ENCODE measurements around the gene IQCB1. TPM values are rescaled to one million over a fixed set of nuclear protein-coding genes. Genes with fewer than 3 reads are reported as not detected.

IQCB1 gene
- total and polyA plus RNA-seq, 4 donors: 2.8 to 14.0 (median 9.4) TPM

DNA sequence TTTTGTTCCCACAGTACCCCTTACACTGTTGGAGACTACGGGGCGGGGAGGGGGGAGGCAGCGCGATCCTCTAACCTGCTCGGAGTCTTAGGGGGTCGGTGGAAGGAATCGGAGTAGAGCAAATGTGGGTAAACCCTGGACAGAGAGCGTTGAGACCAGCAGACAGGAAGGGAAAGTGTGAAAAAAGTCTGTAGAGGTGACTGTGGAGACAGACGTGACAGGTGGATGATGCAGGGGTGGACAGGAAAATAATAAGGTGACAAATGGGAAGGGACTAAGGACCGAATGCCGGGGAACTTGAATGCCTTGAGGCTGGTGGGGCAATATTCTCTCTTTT lies 573 bp upstream of the IQCB1 start:
- 1% methylated on average over 11 of the region's 11 CpGs for WGBS
- Histone ChIP-seq H3K27ac (ENCODE audit: low read depth in 1 of 2, low read length in 2 of 2) (peak overlapping the region; percentile 57 to 70), H3K4me1 (ENCODE audit: control insufficient read depth in 4 of 4, insufficient read depth in 4 of 4, low read length in 3 of 4) (peaks cover 0 to 16% (median 3%) of the 10 kb centered on the region in 4 donors), H3K4me3 (ENCODE audit: low read depth in 1 of 3, low read length in 3 of 3) (peak overlapping the region; percentile 72 to 97 (median 80)), H3K27me3 (ENCODE audit: control insufficient read depth in 4 of 4, insufficient read depth in 4 of 4, low read length in 3 of 4) (no peaks in the 10 kb centered on the region), H3K36me3 (ENCODE audit: control insufficient read depth in 4 of 4, insufficient read depth in 3 of 4, low read depth in 1 of 4, low read length in 3 of 4) (peaks cover 0 to 5% (median 0%) of the 10 kb centered on the region in 4 donors), H3K9ac (ENCODE audit: low read depth in 1 of 2, low read length in 2 of 2) (peak overlapping the region; percentile 70), H3K9me3 (ENCODE audit: control insufficient read depth in 4 of 4, low read length in 3 of 4) (no peaks in the 10 kb centered on the region)
- no peak for DNase-seq (ENCODE audit: low spot score)
- TF ChIP-seq, protein P1, sequence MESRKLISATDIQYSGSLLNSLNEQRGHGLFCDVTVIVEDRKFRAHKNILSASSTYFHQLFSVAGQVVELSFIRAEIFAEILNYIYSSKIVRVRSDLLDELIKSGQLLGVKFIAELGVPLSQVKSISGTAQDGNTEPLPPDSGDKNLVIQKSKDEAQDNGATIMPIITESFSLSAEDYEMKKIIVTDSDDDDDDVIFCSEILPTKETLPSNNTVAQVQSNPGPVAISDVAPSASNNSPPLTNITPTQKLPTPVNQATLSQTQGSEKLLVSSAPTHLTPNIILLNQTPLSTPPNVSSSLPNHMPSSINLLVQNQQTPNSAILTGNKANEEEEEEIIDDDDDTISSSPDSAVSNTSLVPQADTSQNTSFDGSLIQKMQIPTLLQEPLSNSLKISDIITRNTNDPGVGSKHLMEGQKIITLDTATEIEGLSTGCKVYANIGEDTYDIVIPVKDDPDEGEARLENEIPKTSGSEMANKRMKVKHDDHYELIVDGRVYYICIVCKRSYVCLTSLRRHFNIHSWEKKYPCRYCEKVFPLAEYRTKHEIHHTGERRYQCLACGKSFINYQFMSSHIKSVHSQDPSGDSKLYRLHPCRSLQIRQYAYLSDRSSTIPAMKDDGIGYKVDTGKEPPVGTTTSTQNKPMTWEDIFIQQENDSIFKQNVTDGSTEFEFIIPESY (IDR thresholded peaks at IDR 0.05): no peak

DNA sequence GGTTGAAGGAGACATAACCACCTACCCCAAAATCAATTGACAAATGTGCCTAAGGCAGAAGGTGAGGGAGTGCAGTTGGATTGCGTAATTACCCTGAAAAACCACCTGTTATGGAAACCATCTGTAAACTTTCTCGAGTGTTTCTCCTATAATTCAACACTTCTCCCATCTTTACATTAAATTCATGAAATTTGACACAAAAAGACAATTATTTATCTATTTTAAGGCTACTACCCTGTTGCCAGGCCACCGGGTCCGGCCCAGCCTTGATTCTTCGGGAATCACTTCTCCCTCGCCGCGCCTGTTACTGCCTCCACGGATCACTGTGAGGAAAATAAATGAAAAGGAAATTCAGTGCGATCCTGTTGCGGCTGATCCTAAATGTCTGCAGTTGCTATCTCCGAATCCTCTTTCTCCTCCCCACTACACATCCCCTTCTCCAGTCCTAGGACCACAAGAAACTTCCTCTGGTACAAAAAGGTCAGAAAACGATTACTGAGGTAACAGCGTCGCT lies 646 bp downstream of the IQCB1 start:
- DNase-seq (ENCODE audit: low spot score): no peak
- TF ChIP-seq GABPA (IDR thresholded peaks at IDR 0.05 in 1 of 2, conservative IDR thresholded peaks at IDR 0.05 in 1 of 2): no peak
- TF ChIP-seq, protein P2, sequence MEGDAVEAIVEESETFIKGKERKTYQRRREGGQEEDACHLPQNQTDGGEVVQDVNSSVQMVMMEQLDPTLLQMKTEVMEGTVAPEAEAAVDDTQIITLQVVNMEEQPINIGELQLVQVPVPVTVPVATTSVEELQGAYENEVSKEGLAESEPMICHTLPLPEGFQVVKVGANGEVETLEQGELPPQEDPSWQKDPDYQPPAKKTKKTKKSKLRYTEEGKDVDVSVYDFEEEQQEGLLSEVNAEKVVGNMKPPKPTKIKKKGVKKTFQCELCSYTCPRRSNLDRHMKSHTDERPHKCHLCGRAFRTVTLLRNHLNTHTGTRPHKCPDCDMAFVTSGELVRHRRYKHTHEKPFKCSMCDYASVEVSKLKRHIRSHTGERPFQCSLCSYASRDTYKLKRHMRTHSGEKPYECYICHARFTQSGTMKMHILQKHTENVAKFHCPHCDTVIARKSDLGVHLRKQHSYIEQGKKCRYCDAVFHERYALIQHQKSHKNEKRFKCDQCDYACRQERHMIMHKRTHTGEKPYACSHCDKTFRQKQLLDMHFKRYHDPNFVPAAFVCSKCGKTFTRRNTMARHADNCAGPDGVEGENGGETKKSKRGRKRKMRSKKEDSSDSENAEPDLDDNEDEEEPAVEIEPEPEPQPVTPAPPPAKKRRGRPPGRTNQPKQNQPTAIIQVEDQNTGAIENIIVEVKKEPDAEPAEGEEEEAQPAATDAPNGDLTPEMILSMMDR (IDR thresholded peaks at IDR 0.05; ENCODE audit: low read depth, low read length, missing input control): no peak
- TF ChIP-seq RXRA (IDR thresholded peaks at IDR 0.05): peak in 1 of 2 donors; percentile 5

DNA sequence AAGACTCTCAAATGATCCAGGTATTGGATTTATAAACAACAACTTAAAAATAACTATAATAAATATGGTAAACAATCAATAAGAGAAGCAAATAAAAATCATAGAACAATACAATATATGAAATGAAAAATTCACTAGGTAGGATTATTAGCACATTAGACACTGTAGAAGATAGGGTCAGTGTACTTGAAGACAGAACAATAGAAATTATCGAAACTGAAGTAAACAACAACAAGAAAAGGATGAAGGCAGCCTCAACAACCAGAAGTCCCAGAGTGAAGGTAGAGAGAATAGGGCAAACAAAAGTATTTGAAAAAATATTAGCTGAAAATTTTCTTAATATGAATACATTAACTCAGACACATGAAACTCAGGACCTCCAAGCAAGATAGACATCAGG lies 11.9 kb downstream of the IQCB1 start:
- Histone ChIP-seq H3K27ac (ENCODE audit: low read depth in 1 of 2, low read length in 2 of 2) (no peak overlapping the region), H3K9me3 (ENCODE audit: control insufficient read depth in 4 of 4, low read length in 3 of 4) (no peaks in the 10 kb centered on the region), H3K4me3 (ENCODE audit: low read depth in 1 of 3, low read length in 3 of 3) (no peak overlapping the region), H3K36me3 (ENCODE audit: control insufficient read depth in 4 of 4, insufficient read depth in 3 of 4, low read depth in 1 of 4, low read length in 3 of 4) (peaks cover 0 to 57% (median 36%) of the 10 kb centered on the region in 4 donors), H3K9ac (ENCODE audit: low read depth in 1 of 2, low read length in 2 of 2) (no peak overlapping the region), H3K4me1 (ENCODE audit: control insufficient read depth in 4 of 4, insufficient read depth in 4 of 4, low read length in 3 of 4) (no peaks in the 10 kb centered on the region), H3K27me3 (ENCODE audit: control insufficient read depth in 4 of 4, insufficient read depth in 4 of 4, low read length in 3 of 4) (no peaks in the 10 kb centered on the region)
- 99% methylated on average over 1 of the region's 1 CpG for WGBS
- DNase-seq (ENCODE audit: low spot score): no peak
- TF ChIP-seq EGR1 (IDR thresholded peaks at IDR 0.05; ENCODE audit: low read depth in 2 of 2) (no peak), NR2F2 (IDR thresholded peaks at IDR 0.05) (no peak), SP1 (IDR thresholded peaks at IDR 0.05) (no peak), TAF1 (conservative IDR thresholded peaks at IDR 0.05) (no peak), HNF4A (conservative IDR thresholded peaks at IDR 0.05) (no peak), GABPA (IDR thresholded peaks at IDR 0.05 in 1 of 2, conservative IDR thresholded peaks at IDR 0.05 in 1 of 2) (no peak), RXRA (IDR thresholded peaks at IDR 0.05) (no peak), FOXA2 (IDR thresholded peaks at IDR 0.05) (no peak), FOXA1 (IDR thresholded peaks at IDR 0.05) (no peak)
- TF ChIP-seq, protein P3, sequence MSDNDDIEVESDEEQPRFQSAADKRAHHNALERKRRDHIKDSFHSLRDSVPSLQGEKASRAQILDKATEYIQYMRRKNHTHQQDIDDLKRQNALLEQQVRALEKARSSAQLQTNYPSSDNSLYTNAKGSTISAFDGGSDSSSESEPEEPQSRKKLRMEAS (IDR thresholded peaks at IDR 0.05): no peak
- TF ChIP-seq, protein P4, sequence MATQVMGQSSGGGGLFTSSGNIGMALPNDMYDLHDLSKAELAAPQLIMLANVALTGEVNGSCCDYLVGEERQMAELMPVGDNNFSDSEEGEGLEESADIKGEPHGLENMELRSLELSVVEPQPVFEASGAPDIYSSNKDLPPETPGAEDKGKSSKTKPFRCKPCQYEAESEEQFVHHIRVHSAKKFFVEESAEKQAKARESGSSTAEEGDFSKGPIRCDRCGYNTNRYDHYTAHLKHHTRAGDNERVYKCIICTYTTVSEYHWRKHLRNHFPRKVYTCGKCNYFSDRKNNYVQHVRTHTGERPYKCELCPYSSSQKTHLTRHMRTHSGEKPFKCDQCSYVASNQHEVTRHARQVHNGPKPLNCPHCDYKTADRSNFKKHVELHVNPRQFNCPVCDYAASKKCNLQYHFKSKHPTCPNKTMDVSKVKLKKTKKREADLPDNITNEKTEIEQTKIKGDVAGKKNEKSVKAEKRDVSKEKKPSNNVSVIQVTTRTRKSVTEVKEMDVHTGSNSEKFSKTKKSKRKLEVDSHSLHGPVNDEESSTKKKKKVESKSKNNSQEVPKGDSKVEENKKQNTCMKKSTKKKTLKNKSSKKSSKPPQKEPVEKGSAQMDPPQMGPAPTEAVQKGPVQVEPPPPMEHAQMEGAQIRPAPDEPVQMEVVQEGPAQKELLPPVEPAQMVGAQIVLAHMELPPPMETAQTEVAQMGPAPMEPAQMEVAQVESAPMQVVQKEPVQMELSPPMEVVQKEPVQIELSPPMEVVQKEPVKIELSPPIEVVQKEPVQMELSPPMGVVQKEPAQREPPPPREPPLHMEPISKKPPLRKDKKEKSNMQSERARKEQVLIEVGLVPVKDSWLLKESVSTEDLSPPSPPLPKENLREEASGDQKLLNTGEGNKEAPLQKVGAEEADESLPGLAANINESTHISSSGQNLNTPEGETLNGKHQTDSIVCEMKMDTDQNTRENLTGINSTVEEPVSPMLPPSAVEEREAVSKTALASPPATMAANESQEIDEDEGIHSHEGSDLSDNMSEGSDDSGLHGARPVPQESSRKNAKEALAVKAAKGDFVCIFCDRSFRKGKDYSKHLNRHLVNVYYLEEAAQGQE (IDR thresholded peaks at IDR 0.05): no peak
- TF ChIP-seq, protein P2 (IDR thresholded peaks at IDR 0.05; ENCODE audit: low read depth, low read length, missing input control): no peak
- TF ChIP-seq, protein P5, sequence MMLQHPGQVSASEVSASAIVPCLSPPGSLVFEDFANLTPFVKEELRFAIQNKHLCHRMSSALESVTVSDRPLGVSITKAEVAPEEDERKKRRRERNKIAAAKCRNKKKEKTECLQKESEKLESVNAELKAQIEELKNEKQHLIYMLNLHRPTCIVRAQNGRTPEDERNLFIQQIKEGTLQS (IDR thresholded peaks at IDR 0.05): no peak
- TF ChIP-seq, protein P1 (IDR thresholded peaks at IDR 0.05): no peak

More for the DNA sequence above, 646 bp downstream of the IQCB1 start:
- WGBS: 11% methylated on average over 15 of the region's 15 CpGs
- Histone ChIP-seq H3K27ac (ENCODE audit: low read depth in 1 of 2, low read length in 2 of 2) (peak overlapping the region; percentile 57 to 70), H3K4me1 (ENCODE audit: control insufficient read depth in 4 of 4, insufficient read depth in 4 of 4, low read length in 3 of 4) (peaks cover 0 to 16% (median 3%) of the 10 kb centered on the region in 4 donors), H3K36me3 (ENCODE audit: control insufficient read depth in 4 of 4, insufficient read depth in 3 of 4, low read depth in 1 of 4, low read length in 3 of 4) (peaks cover 0 to 5% (median 0%) of the 10 kb centered on the region in 4 donors), H3K4me3 (ENCODE audit: low read depth in 1 of 3, low read length in 3 of 3) (peak overlapping the region; percentile 80 to 97 (median 96)), H3K27me3 (ENCODE audit: control insufficient read depth in 4 of 4, insufficient read depth in 4 of 4, low read length in 3 of 4) (no peaks in the 10 kb centered on the region), H3K9me3 (ENCODE audit: control insufficient read depth in 4 of 4, low read length in 3 of 4) (no peaks in the 10 kb centered on the region), H3K9ac (ENCODE audit: low read depth in 1 of 2, low read length in 2 of 2) (peak overlapping the region; percentile 70 to 92)
